Glutamatergic neuron (in vitro differentiated cells): ENCODE measurements around the gene ANXA5. TPM values are rescaled to one million over a fixed set of nuclear protein-coding genes. Genes with fewer than 3 reads are reported as not detected.

Experiments used
- DNase-seq: peaks from one replicate; pipeline ENCODE4 v3.0.0; 2022
- H3K27ac Mint-ChIP-seq: one replicate; pipeline ENCODE4 v1.8.0; 2020; ENCODE audit warnings: mild to moderate bottlenecking, mixed read lengths, inconsistent platforms; ENCODE audit not compliant: unreplicated experiment
- H3K27me3 Mint-ChIP-seq: one replicate; pipeline ENCODE4 v1.8.0; 2020; ENCODE audit warnings: mild to moderate bottlenecking, moderate library complexity, mixed read lengths, inconsistent platforms; ENCODE audit not compliant: unreplicated experiment
- H3K36me3 Mint-ChIP-seq: one replicate; pipeline ENCODE4 v1.8.0; 2020; ENCODE audit warnings: mild to moderate bottlenecking, mixed read lengths, inconsistent platforms; ENCODE audit not compliant: unreplicated experiment
- H3K4me1 Mint-ChIP-seq: one replicate; pipeline ENCODE4 v1.8.0; 2020; ENCODE audit warnings: mild to moderate bottlenecking, low read depth, mixed read lengths, inconsistent platforms; ENCODE audit not compliant: unreplicated experiment
- H3K4me3 Mint-ChIP-seq: one replicate; pipeline ENCODE4 v1.8.0; 2020; ENCODE audit warnings: mild to moderate bottlenecking, mixed read lengths, inconsistent platforms; ENCODE audit not compliant: unreplicated experiment
- H3K9me3 Mint-ChIP-seq: one replicate; pipeline ENCODE4 v1.8.0; 2020; ENCODE audit warnings: mild to moderate bottlenecking, moderate library complexity, mixed read lengths, inconsistent platforms; ENCODE audit not compliant: unreplicated experiment
- total RNA-seq: library from RNA; stranded (reverse); fragmentation: NEBNext Ultra II Directional; extraction: Animal tissue kit (Norgen Biotek cat#: 25700); gene quantifications from one replicate; pipeline ENCODE4 v1.2.1, GENCODE V29; 2021; ENCODE audit not compliant: unreplicated experiment
- TF ChIP-seq, protein P1 (sequence below): fragments of 200-600 bp; sonication (generic); IDR thresholded peaks from one replicate; pipeline ENCODE4 v1.5.0; 2021; ENCODE audit not compliant: partially characterized antibody, unreplicated experiment

Gene ANXA5
- total RNA-seq, 1 donor from 2014 or later = 250 TPM

DNA sequence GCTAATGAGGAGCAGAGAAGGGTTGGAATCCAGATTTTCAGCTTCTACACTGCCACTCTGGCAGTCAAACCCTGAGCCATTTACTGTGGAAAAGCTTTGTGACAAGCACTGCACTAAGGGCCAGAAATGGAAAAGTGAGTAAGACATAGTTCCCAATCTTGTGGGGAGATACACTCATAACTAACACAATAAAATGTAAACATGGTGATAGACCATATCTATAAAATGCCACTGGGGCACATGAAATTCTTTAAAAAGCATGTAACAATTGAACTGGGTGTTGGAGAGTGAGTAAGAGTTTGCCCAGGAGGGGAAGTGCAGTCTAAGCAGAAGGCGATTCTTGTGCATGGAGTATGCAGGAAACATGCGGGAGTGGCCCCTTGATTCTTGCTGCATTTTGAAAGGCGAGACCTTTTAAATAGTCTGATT lies 32.0 kb upstream of the ANXA5 start:
- Mint-ChIP-seq H3K27ac (no peak overlapping the region), H3K36me3 (no peaks in the 10 kb centered on the region), H3K4me3 (no peak overlapping the region), H3K9me3 (no peaks in the 10 kb centered on the region), H3K27me3 (peaks cover 5% of the 10 kb centered on the region), H3K4me1 (peaks cover 4% of the 10 kb centered on the region)
- TF ChIP-seq, protein P1, sequence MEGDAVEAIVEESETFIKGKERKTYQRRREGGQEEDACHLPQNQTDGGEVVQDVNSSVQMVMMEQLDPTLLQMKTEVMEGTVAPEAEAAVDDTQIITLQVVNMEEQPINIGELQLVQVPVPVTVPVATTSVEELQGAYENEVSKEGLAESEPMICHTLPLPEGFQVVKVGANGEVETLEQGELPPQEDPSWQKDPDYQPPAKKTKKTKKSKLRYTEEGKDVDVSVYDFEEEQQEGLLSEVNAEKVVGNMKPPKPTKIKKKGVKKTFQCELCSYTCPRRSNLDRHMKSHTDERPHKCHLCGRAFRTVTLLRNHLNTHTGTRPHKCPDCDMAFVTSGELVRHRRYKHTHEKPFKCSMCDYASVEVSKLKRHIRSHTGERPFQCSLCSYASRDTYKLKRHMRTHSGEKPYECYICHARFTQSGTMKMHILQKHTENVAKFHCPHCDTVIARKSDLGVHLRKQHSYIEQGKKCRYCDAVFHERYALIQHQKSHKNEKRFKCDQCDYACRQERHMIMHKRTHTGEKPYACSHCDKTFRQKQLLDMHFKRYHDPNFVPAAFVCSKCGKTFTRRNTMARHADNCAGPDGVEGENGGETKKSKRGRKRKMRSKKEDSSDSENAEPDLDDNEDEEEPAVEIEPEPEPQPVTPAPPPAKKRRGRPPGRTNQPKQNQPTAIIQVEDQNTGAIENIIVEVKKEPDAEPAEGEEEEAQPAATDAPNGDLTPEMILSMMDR = no peak
- DNase-seq = no peak

DNA sequence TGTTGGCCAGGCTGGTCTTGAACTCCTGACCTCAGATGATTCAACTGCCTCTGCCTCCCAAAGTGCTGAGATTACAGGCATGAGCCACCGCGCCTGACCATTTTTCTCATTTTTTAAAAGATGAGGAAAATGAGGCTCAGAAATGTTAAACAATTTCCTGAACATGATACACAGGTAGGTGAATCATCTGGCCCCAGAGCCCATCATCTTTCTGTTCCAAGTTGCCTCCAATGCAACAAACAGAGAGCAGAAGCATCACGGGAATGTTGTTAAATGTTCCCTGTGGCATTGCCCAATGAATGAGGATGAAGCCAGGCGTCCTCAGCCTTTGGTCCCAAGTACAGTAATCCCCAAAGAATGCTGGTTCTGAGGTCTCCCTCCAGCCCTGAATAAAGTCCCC lies 31.3 kb upstream of the ANXA5 start:
- TF ChIP-seq, protein P1 = no peak
- no peak overlapping the region for H3K27ac Mint-ChIP-seq
- H3K27me3 Mint-ChIP-seq = peaks cover 5% of the 10 kb centered on the region

DNA sequence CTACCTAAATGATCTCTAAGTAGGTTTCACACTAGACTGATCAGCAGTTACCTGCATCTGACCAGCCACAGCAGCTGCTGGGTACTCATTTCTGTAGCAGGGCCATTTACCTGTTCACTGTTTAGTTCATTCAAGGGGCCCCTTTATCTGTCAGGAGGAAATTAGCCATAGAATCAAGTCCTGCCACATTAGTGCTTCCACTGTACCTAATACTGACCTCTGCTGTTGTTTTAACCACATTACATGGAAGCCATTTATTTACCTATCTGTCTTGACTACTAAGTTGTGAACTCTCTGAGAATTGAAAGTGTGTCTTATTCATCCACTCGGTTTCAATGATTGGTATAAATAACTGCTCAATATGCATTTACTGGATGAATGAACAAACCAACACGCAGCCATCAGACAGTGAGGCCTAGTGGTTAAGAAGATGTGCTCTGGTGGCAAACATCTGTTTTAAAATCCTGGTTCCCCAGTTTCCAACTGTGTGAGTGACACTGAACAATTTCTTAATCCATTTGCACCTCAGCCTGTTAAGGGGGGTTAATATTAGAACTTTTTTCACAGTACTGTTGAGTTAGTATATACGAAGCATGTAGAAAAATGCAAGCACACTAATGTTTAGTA lies 30.0 kb upstream of the ANXA5 start:
- DNase-seq = no peak
- H3K27me3 Mint-ChIP-seq = peaks cover 5% of the 10 kb centered on the region

More for the DNA sequence above, 31.3 kb upstream of the ANXA5 start:
- Mint-ChIP-seq H3K9me3 (no peaks in the 10 kb centered on the region), H3K4me3 (no peak overlapping the region), H3K36me3 (no peaks in the 10 kb centered on the region), H3K4me1 (peaks cover 4% of the 10 kb centered on the region)
- no peak for DNase-seq

DNA sequence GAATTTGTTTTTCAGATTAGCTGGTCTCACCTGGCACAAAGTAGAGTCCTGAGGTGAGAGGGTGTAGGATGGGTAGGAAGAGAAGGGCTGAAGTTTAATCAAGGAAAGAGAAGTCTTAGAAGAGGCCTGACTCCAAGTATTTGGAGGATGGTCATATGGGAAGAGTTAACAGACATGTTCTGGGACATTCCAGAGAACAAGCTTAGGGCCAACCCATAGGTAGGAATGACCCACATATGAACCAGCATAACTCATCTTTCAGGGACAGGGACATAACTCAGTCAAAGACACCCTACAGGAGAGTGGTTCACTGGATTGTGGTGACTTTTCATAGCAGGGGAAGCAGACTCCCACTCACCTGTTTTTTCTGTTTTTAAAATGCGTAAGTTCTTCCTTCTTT lies 27.9 kb upstream of the ANXA5 start:
- TF ChIP-seq, protein P1 = no peak

More for the DNA sequence above, 30.0 kb upstream of the ANXA5 start:
- no peak overlapping the region for H3K27ac Mint-ChIP-seq
- TF ChIP-seq, protein P1 = peak; percentile 62
- no peaks in the 10 kb centered on the region for H3K9me3 Mint-ChIP-seq
- no peaks in the 10 kb centered on the region for H3K36me3 Mint-ChIP-seq
- H3K4me3 Mint-ChIP-seq = no peak overlapping the region
- no peaks in the 10 kb centered on the region for H3K4me1 Mint-ChIP-seq

DNA sequence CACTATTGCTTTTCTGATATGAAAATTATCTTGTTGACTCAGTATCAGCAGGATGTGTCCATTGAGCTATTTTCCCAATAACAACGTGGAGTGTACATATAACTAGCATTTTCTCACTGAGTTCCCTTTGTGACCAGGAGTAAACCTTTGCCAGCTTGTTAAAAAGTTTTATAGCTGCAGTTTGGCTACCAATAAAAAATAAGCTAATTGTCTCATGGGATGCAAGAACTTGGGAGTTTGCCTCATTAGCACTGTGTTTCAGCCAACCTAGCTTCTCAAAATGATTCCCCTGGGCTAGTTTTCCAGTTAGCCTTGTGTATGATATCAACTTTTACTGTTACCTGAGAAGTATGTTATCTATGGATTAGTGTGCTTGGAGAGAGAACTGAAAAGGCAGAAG lies 24.9 kb upstream of the ANXA5 start:
- Mint-ChIP-seq H3K9me3 (no peaks in the 10 kb centered on the region), H3K4me3 (no peak overlapping the region), H3K4me1 (no peaks in the 10 kb centered on the region), H3K27ac (no peak overlapping the region), H3K27me3 (peaks cover 5% of the 10 kb centered on the region), H3K36me3 (no peaks in the 10 kb centered on the region)
- TF ChIP-seq, protein P1 = no peak
- no peak for DNase-seq

More for the DNA sequence above, 27.9 kb upstream of the ANXA5 start:
- H3K9me3 Mint-ChIP-seq = no peaks in the 10 kb centered on the region
- no peak overlapping the region for H3K27ac Mint-ChIP-seq
- DNase-seq = no peak
- no peak overlapping the region for H3K4me3 Mint-ChIP-seq
- peaks cover 5% of the 10 kb centered on the region for H3K27me3 Mint-ChIP-seq
- no peaks in the 10 kb centered on the region for H3K36me3 Mint-ChIP-seq
- H3K4me1 Mint-ChIP-seq = no peaks in the 10 kb centered on the region
